CD4-positive, alpha-beta T cell treated with Interleukin-15 for 4 hours (primary cell): Measurements from ENCODE around the gene DYNC2H1.

Source experiments
- DNase-seq: peaks from one replicate; pipeline ENCODE4 v3.0.0-alpha.2; 2020; ENCODE audit warnings: low spot score

DYNC2H1 gene

GRCh38 chr11:103281301-103281700, 172.1 kb downstream of the DYNC2H1 start:
- no peak for DNase-seq

- no peak for DNase-seq
Observed at GRCh38 chr11:103284260-103284659, 175.0 kb downstream of the DYNC2H1 start.

- no peak for DNase-seq
Observed at GRCh38 chr11:103294516-103294915, 185.3 kb downstream of the DYNC2H1 start.

DNA sequence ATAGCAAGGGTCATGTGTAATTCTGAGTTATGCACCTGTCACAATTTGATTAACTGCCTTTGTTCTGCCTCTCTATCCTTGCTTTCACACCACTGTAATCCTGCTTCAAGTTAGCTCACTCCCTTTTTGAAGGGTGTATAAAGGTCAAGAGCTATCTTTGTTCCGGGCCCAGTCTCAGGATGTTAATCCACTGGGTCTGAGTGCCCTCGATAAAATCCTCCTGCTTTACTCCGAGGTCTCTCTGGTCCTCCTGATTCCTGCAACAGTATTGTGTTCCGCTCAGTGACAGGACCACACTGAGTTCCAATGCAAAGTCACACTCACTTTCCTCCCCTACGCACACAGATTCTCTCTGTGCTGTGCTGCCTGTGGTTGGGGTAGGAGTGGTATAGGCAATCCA, 186.5 kb downstream of the DYNC2H1 start:
- no peak for DNase-seq

DNA sequence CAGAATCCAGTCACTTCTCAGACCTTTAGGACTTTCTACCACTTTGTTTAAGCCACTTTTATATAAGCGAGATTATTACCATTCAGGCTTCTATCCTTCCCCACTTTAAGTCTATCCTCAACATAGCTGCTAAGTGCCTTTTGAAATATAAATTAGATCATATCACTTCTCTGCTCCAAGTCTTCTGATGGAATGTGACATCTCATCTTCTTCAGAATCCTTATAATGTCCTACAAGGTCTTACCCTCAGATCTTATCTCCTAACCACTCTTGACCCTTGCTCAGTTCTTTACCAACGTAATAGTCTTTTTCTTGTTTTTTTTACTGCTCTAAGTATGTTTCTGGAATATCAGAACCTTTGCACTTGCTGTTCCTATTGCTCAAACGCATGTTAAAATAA, 188.7 kb downstream of the DYNC2H1 start:
- no peak for DNase-seq

DNA sequence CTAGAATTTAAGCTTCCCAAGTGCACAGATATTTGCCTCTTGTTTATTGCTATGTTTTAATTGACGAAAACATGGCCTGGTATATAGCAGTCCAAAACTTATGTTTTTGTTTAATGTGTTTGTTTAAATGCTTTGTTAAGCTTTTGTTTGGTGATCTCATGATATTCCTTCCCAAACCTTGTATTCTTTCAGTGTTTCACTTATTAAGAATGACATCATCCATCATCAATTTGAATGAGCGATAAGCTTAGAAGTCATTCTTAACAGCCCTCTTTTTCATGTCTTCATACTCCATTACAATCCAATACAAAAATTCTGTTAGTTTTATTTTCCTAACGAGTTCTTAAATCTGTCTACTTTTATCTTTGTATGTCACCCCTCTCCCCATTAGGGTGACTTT, 206.0 kb downstream of the DYNC2H1 start:
- no peak for DNase-seq

GRCh38 chr11:103317118-103317517, 207.9 kb downstream of the DYNC2H1 start:
- DNase-seq: no peak

DNA sequence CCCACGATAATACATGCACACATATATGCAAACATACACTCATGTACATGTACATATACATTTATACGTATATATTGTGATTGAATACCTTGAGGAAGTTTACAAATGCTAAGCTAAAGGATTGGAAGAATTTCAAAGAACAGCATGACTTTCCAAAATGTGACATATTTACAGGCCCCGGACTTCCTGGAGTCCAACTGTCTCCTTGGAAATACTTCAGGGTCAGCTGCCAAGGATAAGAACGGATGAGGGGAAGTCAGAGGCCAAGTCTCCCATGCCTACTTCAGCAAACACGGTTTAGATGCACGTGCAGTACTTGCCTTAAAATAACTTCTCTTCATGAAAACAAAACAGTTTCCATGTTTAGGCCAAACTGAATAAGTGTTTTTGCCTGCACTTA, 213.6 kb downstream of the DYNC2H1 start:
- no peak for DNase-seq

DNA sequence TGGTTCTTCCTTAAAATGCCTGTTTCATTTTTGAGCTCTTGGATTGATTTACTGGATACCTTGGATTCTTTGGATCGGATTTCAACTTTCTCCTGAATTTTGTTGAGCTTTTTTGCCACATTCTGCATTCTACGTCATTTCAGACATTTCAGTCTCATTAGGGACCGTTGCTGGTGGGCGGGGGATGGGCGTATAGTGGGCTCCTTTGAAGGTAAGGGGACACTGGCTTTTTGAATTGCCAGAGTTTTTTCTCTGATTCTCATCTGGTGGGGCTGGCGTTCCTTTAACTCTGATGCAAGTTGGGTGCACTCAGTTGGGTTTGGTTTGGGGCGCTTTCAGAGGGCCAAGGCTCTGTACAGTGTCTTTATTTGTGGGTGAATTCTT, 216.5 kb downstream of the DYNC2H1 start:
- no peak for DNase-seq

GRCh38 chr11:103326070-103326794, 217.0 kb downstream of the DYNC2H1 start:
- DNase-seq: peak; percentile 61

- no peak for DNase-seq
Observed at GRCh38 chr11:103327721-103328120, 218.5 kb downstream of the DYNC2H1 start.

DNA sequence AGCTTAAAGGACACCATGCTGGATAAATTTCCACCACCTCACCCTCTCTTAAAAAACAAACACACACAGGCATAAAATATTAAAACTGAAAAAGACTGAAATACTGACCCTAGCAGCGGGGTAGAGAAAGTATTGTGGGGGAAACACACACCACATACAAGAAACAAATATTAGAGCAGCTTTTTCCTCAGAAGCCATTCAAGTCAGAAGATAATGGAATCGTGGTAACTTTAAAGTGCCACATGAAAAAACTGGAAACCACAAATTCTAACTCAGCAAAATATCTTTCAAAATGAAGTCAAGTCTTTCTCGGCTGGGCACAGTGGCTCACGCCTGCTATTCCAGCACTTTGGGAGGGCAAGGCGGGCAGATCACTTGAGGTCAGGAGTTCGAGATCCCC, 223.2 kb downstream of the DYNC2H1 start:
- DNase-seq: no peak

- no peak for DNase-seq
Observed at GRCh38 chr11:103338621-103339484, 229.6 kb downstream of the DYNC2H1 start.

- no peak for DNase-seq
Observed at GRCh38 chr11:103339485-103339857, 230.2 kb downstream of the DYNC2H1 start.

GRCh38 chr11:103340956-103341355, 231.7 kb downstream of the DYNC2H1 start:
- DNase-seq: no peak

DNA sequence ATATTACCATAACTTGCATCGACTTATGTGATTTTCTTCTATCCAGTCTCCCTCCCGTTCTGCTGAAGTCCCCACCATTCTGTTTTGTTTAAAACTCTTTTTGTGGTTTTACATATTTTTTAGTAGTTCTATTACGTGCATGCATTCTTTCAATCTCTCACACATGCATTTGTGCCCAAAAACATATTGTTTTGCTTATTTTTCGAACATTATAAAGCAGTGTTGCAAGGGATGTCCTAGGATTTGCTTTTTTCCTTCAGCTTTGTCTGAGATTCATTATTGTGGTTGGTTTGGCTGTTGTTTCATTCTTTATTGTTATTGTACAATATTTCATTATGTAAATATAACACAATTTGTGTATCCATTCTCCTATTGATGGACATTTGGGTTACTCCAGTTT, 235.7 kb downstream of the DYNC2H1 start:
- no peak for DNase-seq

DNA sequence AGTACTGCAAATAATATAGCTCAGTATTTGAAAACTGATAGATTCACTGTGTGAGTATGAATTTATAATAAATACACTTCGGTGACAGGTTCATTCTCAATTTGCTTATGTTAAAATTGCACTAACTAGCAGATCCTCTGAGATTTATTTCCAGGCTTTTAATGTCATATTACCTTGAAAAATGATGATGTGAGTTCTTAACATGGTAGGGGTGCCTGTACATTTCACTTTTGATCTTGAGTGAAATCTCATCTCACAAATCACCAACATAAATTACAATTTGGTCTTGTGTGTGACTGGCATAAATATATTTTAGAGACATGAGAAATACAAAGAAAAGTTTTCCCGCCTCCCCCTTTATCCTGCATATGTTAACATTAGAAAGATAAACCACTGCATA, 240.4 kb downstream of the DYNC2H1 start:
- DNase-seq: no peak

GRCh38 chr11:103354656-103355055, 245.4 kb downstream of the DYNC2H1 start:
- no peak for DNase-seq

GRCh38 chr11:103358251-103358650, 249.0 kb downstream of the DYNC2H1 start:
- DNase-seq: no peak

DNA sequence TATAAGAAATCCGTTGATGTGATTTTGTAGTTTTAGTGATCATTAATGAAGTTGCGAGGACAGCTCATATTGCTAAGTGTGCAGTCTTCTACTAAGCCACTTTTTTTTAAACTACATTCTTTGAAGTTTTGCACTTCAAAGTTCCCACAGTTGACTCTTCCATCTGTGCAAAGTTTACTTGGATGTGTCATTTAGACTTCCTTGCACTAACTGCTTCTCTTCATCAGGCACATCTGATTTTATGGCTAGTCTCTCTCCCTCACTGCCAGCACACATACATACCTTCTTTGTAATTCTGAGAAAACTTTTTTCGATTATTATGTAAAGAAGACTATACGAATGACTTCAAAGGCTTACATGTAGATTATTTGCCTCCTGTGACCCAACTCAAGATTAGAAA, 250.0 kb downstream of the DYNC2H1 start:
- DNase-seq: no peak

DNA sequence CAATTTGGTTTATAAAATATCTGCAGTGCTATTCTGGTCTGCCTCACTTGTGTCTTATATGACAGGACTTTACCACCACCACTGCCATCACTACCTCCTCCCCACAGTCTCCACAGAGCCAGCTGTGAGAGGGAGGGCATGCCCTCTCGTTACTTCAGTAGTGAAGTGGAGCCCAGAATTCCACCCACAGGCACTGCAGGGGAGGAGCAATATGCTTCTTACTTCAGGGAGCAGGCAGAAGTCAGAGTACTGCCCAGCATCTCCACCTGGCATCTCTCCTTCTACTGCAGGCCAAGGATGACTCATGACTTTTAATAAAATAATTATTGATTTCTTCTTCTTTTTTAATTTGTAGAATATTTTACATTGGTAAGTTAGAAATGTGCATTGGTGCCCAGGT, 255.5 kb downstream of the DYNC2H1 start:
- DNase-seq: no peak

GRCh38 chr11:103367650-103368049, 258.4 kb downstream of the DYNC2H1 start:
- DNase-seq: no peak

GRCh38 chr11:103368145-103368544, 258.9 kb downstream of the DYNC2H1 start:
- no peak for DNase-seq

DNA sequence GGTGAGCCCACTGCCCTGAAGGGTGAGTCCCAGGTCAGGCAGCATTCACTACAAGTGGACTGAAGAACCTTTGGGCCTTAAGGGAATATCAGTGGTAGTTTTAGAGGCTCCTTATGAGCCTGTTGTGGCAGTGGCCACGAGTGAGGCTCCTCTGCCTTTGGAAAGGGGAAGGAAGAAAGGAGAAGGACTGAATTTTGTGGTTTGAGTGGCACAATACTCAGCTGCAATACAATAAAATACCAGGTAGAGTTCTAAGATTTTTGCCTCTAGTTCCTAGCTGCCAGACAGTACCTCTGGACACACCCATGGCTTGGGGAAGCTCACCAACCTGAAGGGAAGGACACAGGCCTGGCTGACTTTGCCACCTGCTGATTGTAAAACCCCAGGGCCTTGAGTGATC, 260.9 kb downstream of the DYNC2H1 start:
- no peak for DNase-seq
